T follicular helper cell (primary cell): ENCODE results near the gene COL5A1.
"Not testable (repeated sequence)": the region's sequence is repeated elsewhere in the genome, so short reads cannot be mapped to it uniquely, and the experiment has no call there.

Experiments
- DNase-seq: peaks from one replicate; pipeline ENCODE4 v3.0.0-alpha.2; 2020; ENCODE audit warnings: low read depth

Gene COL5A1

GRCh38 chr9:134707731-134708671 is 66.4 kb downstream of the COL5A1 start:
- no peak for DNase-seq

- no peak for DNase-seq
Measured at GRCh38 chr9:134708672-134709038, 67.1 kb downstream of the COL5A1 start.

GRCh38 chr9:134709512-134710270 is 68.1 kb downstream of the COL5A1 start:
- no peak for DNase-seq

- DNase-seq = no peak
Measured at GRCh38 chr9:134710271-134710540, 68.6 kb downstream of the COL5A1 start.

GRCh38 chr9:134710901-134711300 is 69.3 kb downstream of the COL5A1 start:
- no peak for DNase-seq

GRCh38 chr9:134712243-134712642 is 70.6 kb downstream of the COL5A1 start:
- DNase-seq = no peak

GRCh38 chr9:134712926-134713325 is 71.3 kb downstream of the COL5A1 start:
- no peak for DNase-seq

GRCh38 chr9:134715536-134715935 is 73.9 kb downstream of the COL5A1 start:
- DNase-seq = not testable (repeated sequence)

GRCh38 chr9:134716067-134716466 is 74.5 kb downstream of the COL5A1 start:
- no peak for DNase-seq

GRCh38 chr9:134717056-134717455 is 75.5 kb downstream of the COL5A1 start:
- no peak for DNase-seq

- DNase-seq = no peak
Measured at GRCh38 chr9:134717924-134718645, 76.5 kb downstream of the COL5A1 start.

GRCh38 chr9:134719331-134719730 is 77.7 kb downstream of the COL5A1 start:
- DNase-seq = no peak

- DNase-seq = no peak
Measured at GRCh38 chr9:134720136-134720753, 78.6 kb downstream of the COL5A1 start.

- no peak for DNase-seq
Measured at GRCh38 chr9:134720796-134721195, 79.2 kb downstream of the COL5A1 start.

- DNase-seq = no peak
Measured at GRCh38 chr9:134721344-134721743, 79.7 kb downstream of the COL5A1 start.

GRCh38 chr9:134722120-134722701 is 80.6 kb downstream of the COL5A1 start:
- DNase-seq = no peak

- DNase-seq = no peak
Measured at GRCh38 chr9:134723037-134723436, 81.4 kb downstream of the COL5A1 start.

- no peak for DNase-seq
Measured at GRCh38 chr9:134723491-134724190, 82.0 kb downstream of the COL5A1 start.

- DNase-seq = no peak
Measured at GRCh38 chr9:134724202-134724911, 82.8 kb downstream of the COL5A1 start.

GRCh38 chr9:134724912-134725604 is 83.5 kb downstream of the COL5A1 start:
- DNase-seq = no peak
